ENCODE results near the gene CES2. TPM values are rescaled to one million over a fixed set of nuclear protein-coding genes. Genes with fewer than 3 reads are reported as not detected.

The CES2 gene
- total RNA-seq, 1 donor from 2014 or later, result 26.7 TPM

- Mint-ChIP-seq H3K27me3 (ENCODE audit: unreplicated experiment) (no peaks in the 10 kb centered on the region), H3K27ac (ENCODE audit: unreplicated experiment) (no peak overlapping the region), H3K36me3 (ENCODE audit: low read depth, unreplicated experiment) (peaks cover 6% of the 10 kb centered on the region), H3K9me3 (ENCODE audit: unreplicated experiment) (no peaks in the 10 kb centered on the region), H3K4me1 (ENCODE audit: unreplicated experiment) (peaks cover 5% of the 10 kb centered on the region), H3K4me3 (ENCODE audit: unreplicated experiment) (no peak overlapping the region)
- DNase-seq (ENCODE audit: low spot score), result peak; percentile 80
- peak; percentile 92 for TF ChIP-seq CTCF (IDR thresholded peaks at IDR 0.05; ENCODE audit: unreplicated experiment)
Measured at GRCh38 chr16:66947302-66948065, 12.2 kb downstream of the CES2 start.

GRCh38 chr16:66948134-66948836 is 13.0 kb downstream of the CES2 start:
- H3K36me3 Mint-ChIP-seq (ENCODE audit: low read depth, unreplicated experiment), result no peaks in the 10 kb centered on the region
- DNase-seq (ENCODE audit: low spot score), result no peak
- H3K27me3 Mint-ChIP-seq (ENCODE audit: unreplicated experiment), result no peaks in the 10 kb centered on the region
- TF ChIP-seq CTCF (IDR thresholded peaks at IDR 0.05; ENCODE audit: unreplicated experiment), result no peak
- no peak overlapping the region for H3K4me3 Mint-ChIP-seq (ENCODE audit: unreplicated experiment)
- no peaks in the 10 kb centered on the region for H3K4me1 Mint-ChIP-seq (ENCODE audit: unreplicated experiment)
- H3K27ac Mint-ChIP-seq (ENCODE audit: unreplicated experiment), result no peak overlapping the region
- no peaks in the 10 kb centered on the region for H3K9me3 Mint-ChIP-seq (ENCODE audit: unreplicated experiment)

- TF ChIP-seq CTCF (IDR thresholded peaks at IDR 0.05; ENCODE audit: unreplicated experiment), result no peak
- DNase-seq (ENCODE audit: low spot score), result no peak
- Mint-ChIP-seq H3K27me3 (ENCODE audit: unreplicated experiment) (no peaks in the 10 kb centered on the region), H3K27ac (ENCODE audit: unreplicated experiment) (no peak overlapping the region), H3K4me3 (ENCODE audit: unreplicated experiment) (no peak overlapping the region), H3K36me3 (ENCODE audit: low read depth, unreplicated experiment) (no peaks in the 10 kb centered on the region), H3K4me1 (ENCODE audit: unreplicated experiment) (no peaks in the 10 kb centered on the region), H3K9me3 (ENCODE audit: unreplicated experiment) (no peaks in the 10 kb centered on the region)
Measured at GRCh38 chr16:66948837-66949225, 13.5 kb downstream of the CES2 start.

- H3K36me3 Mint-ChIP-seq (ENCODE audit: low read depth, unreplicated experiment), result no peaks in the 10 kb centered on the region
- no peak for DNase-seq (ENCODE audit: low spot score)
- H3K4me3 Mint-ChIP-seq (ENCODE audit: unreplicated experiment), result no peak overlapping the region
- no peaks in the 10 kb centered on the region for H3K4me1 Mint-ChIP-seq (ENCODE audit: unreplicated experiment)
- TF ChIP-seq CTCF (IDR thresholded peaks at IDR 0.05; ENCODE audit: unreplicated experiment), result no peak
- H3K9me3 Mint-ChIP-seq (ENCODE audit: unreplicated experiment), result no peaks in the 10 kb centered on the region
- H3K27me3 Mint-ChIP-seq (ENCODE audit: unreplicated experiment), result no peaks in the 10 kb centered on the region
- no peak overlapping the region for H3K27ac Mint-ChIP-seq (ENCODE audit: unreplicated experiment)
Measured at GRCh38 chr16:66949472-66949871, 14.2 kb downstream of the CES2 start.

- no peak for DNase-seq (ENCODE audit: low spot score)
- Mint-ChIP-seq H3K4me3 (ENCODE audit: unreplicated experiment) (no peak overlapping the region), H3K4me1 (ENCODE audit: unreplicated experiment) (no peaks in the 10 kb centered on the region), H3K36me3 (ENCODE audit: low read depth, unreplicated experiment) (no peaks in the 10 kb centered on the region), H3K27me3 (ENCODE audit: unreplicated experiment) (no peaks in the 10 kb centered on the region), H3K9me3 (ENCODE audit: unreplicated experiment) (no peaks in the 10 kb centered on the region), H3K27ac (ENCODE audit: unreplicated experiment) (no peak overlapping the region)
- TF ChIP-seq CTCF (IDR thresholded peaks at IDR 0.05; ENCODE audit: unreplicated experiment), result no peak
Measured at GRCh38 chr16:66950437-66950836, 15.1 kb downstream of the CES2 start.

All from endothelial cell (in vitro differentiated cells).